Measurements from ENCODE around the gene REC114.
"Not testable (repeated sequence)": the region's sequence is repeated elsewhere in the genome, so short reads cannot be mapped to it uniquely, and the experiment has no call there.

REC114 gene

DNA sequence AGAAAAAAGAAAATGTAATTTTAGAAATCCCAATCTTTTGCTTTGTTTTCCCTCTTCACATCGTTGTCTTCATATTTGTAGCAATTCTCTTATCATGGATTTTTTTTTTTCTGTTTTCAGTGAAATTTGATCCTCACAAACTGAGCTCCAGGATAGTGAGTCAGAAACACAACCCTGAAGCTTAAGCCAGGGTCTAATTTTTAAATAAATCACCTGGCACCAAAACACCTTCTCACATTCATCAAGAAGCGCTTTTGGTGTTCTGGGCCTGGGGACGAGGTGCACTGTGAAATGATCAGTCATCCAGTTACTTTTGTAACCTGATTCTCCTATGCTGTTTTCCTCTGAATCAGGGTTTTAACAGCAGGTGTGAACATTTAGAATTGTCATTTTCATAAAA lies 87.7 kb downstream of the REC114 start:
- no peak for DNase-seq (ENCODE audit: low spot score)

GRCh38 chr15:73538123-73538522 lies 95.2 kb downstream of the REC114 start:
- DNase-seq (ENCODE audit: low spot score): no peak

- no peak for DNase-seq (ENCODE audit: low spot score)
Observed at GRCh38 chr15:73538563-73539211, 95.7 kb downstream of the REC114 start.

GRCh38 chr15:73539212-73540128 lies 96.5 kb downstream of the REC114 start:
- no peak for DNase-seq (ENCODE audit: low spot score)

- DNase-seq (ENCODE audit: low spot score): no peak
Observed at GRCh38 chr15:73540161-73540560, 97.2 kb downstream of the REC114 start.

- no peak for DNase-seq (ENCODE audit: low spot score)
Observed at GRCh38 chr15:73541479-73541878, 98.5 kb downstream of the REC114 start.

- DNase-seq (ENCODE audit: low spot score): not testable (repeated sequence)
Observed at GRCh38 chr15:73548925-73549324, 106.0 kb downstream of the REC114 start.

DNA sequence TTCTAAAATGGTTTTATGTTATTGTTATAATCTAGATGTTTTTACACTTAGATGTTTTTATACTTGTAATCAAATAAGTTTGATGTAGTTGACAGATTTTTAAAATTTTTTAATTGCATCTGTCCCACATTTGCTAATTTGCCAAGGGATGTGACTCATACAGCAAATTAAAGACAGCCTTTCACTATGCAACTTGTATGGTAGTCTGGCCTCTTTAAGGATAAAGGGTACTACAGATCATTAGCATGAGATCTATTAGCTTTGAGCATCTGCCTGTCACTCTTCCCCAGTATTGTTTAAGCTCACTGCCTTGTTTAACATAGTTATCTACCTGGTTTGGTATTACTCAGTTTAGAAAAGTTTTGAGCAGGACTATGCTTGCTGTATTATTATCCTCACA lies 107.2 kb downstream of the REC114 start:
- DNase-seq (ENCODE audit: low spot score): no peak

DNA sequence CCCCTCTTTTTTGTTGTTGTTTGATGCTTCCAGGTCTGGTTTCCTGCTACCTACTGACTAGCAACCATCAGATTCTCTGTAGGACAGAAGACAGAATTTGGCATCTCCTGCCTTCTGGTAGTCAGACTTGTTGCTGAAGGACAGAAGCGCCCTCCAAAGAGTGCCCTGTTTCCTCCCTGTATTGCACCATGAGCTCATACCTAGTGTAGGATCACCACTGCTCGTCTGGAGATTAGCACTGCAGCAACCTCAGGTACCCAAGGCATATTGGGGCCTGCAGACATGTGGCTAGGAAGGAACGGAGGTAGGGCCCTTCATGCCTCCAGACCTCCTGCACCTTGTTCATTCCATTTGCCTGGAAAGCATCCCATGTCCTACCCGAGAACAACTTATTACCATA lies 112.1 kb downstream of the REC114 start:
- DNase-seq (ENCODE audit: low spot score): no peak

DNA sequence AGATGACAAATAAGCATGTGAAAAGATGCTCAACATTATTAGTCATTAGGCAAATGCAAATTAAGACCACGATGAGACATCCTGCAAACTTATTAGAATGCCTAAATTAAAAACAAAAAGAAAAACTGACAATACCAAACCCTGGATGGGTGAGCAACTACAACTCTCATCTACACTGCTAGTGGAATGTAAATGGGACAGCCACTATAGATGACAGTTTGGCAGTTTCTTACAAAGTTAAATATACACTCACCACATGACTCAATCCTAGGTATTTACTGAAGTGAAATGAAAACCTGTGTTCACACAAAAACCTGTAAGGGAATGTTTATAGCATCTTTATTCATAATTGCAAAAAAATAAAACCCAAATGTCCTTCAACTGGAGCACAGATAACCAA lies 115.6 kb downstream of the REC114 start:
- DNase-seq (ENCODE audit: low spot score): no peak

DNA sequence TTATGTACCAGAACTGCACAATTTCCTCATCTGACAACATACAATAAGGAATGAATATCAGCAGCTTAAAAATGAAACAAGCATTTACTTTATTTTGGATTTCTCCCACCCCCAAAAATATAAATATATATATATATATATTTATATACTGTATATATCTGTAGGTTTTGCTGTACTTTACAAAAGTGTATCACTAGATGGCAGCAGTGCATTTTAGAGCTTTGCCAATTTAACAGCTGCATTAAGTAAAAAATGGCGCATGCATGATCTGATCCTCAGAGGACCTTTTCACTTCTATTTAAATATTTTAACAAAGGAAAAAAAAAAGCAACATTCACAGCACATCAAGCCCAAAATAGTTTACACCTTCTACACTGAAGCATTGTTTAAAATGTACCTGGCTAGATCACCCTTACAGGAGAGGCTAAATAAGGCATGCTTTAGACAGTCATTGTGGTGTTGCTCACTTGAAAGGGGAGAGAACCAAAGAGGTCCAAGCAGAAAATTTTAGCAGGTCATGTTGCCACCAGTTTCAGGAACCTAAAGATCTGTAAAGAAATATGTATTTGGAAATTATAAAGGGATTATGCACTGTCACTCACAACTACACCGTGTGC lies 117.6 kb downstream of the REC114 start:
- DNase-seq (ENCODE audit: low spot score): peak; percentile 12

DNA sequence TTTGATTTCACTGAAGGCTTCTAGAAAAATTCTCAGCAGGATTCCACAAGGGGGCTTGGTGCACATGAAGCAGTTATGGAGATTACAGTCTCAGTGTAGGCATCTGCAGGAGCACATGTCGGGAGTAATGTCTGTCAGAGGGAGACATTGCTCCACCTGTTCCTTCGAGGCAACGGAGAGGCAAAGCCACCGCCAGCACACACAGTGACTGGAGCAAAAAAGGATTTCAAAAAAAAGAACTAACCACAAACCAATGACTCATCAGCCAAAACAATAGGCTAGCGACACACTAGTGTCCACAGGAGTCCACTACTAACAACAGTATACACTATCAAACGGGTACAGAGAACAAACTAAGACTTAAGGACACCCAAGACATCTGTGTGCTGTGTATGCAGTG lies 121.3 kb downstream of the REC114 start:
- no peak for DNase-seq (ENCODE audit: low spot score)

GRCh38 chr15:73567020-73567419 lies 124.1 kb downstream of the REC114 start:
- DNase-seq (ENCODE audit: low spot score): no peak

DNA sequence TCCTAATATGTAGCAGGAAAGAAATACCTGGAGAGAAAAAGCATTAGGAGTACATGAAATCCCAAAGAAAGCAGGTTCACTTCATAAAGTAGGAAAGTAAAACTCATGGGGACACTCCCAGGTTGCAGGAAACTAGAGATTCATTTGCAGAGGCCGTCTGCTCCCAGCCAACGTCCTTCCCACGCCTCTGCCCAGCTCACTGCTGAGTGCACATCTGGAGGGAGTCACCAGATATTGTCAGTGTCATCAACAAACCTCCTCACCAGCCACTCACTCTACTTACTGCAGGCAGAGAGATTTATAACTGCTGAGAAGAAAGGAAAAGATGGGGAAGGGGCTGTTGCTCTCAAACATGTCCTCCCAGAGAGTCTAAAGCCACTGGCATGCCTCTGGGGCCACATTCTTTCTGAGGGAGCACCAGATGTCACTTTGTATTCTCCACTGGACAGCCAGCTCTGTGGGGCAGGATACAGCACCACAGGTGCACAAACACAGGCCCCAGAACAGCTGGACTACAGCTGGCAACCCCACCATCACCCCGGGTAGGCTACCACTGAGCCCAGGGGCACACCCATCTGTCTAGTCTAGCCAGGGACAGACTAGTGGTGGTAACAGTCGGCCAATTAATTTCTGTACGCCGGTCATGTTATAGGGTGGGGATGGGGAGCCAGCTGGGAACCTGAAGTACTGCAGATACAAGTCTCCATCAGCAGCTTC lies 125.8 kb downstream of the REC114 start:
- DNase-seq (ENCODE audit: low spot score): no peak

- DNase-seq (ENCODE audit: low spot score): no peak
Observed at GRCh38 chr15:73569361-73569760, 126.4 kb downstream of the REC114 start.

DNA sequence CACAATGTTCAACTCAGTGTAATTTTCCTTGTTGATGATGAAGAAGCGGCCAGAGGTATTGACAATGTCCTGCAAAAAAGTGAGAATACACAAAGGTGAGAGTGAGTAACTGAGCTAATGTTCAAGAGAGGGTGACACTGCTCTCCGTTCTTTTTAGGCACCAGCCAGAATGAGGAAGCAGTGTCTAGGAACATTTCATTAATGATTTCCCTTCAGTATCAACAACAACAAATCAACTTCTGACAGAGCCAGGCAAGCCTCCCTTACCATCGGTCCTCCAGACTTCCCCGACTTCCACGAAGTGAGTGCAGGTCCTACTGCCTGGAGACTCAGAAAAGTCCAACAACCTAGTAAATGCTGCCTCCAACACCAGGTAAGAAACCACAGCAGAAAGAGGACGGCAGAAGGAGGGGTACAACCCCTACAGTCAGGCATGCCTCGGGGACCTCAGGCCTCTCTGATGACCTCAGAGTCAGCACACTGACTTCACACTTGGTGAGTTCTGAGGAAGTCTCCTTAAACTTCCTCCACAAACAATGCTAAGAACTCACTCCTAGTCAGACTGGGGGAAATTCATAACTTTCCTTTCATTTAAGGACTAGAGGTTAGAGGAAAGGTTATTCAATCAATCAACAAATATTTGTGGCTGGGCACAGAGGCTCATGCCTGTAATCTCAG lies 127.5 kb downstream of the REC114 start:
- DNase-seq (ENCODE audit: low spot score): no peak

DNA sequence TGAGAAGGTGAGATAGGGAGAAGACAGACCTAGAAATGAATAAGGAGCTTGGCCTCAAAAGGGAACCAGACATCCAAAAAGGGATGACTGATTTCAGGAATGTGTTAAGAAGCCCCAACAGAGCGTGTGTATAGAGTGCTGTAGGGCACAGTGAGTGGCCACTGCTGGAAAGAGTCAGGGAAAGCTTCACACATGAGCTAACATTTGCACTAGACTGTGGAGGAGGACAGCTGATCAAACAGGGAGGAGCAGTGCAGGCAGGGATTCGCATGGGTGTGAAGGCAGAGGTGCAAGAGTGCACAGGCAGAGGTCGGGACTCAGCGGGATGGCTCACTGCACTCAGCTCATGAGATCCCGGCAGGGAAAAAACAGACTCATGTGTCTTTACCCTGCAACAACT lies 128.4 kb downstream of the REC114 start:
- no peak for DNase-seq (ENCODE audit: low spot score)

DNA sequence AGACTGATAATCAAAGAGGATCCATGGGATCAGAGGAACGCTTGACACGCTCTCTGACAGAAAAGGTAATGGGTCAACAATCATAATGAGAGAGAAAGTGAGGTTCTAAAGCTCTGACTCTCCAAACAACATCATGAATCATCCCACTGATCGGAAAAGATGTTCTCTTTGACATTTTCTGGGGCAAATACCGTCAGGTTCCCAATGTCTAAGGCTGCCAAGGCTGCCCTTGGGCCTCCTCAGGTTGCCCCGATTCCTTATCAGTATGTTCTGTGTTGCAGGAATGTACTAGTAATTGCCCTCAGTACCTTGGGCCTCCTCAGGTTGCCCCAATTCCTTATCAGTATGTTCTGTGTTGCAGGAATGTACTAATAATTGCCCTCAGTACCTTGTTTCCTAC lies 129.3 kb downstream of the REC114 start:
- no peak for DNase-seq (ENCODE audit: low spot score)

- DNase-seq (ENCODE audit: low spot score): no peak
Observed at GRCh38 chr15:73573037-73573436, 130.1 kb downstream of the REC114 start.

DNA sequence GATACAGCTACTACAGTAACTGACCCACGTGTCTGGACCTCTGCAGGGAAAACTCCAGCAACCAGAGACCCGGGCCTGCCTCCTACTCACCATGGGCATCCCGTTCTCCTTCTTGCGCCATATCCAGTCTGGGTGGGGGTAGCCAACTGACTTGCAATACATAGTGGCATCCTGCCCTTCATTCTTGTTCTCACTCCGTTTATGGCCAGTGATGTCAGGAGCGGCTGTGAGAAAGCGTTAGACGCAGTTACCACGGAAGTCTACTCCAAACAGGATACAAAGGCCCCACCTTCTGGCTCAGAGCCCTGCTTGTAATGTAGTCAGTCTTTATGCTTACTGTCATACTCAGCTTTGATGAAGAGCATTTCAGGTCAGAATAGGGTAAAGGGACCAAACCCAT lies 130.6 kb downstream of the REC114 start:
- DNase-seq (ENCODE audit: low spot score): no peak

DNA sequence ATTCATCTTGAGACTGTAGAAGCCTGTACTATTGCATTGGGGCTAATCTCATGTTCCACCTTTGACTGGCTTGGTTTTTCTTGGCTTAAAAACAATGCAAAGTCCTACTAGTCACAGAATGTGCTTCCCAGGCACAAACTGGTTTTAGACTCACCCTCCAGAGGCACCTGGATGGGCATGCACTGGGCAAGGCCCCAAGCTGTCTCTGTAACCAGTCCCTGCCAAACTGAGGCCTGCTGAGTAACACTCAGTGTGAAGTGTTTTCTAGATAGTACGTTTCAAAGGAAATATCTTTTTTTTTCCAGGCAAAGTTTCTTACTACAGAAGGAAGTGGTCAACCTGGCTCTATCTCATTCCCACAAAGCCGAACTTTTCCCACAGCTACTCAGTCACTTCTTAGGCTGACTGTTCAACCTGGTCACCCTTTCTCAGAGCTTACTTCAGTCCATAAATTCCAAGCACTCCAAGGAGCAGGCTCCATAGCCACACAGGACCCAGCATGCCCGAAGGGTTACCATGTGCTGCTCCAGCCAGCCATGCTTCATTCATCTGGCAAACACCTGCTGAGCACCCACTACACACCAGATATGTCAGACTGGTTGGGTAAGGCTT lies 132.8 kb downstream of the REC114 start:
- DNase-seq (ENCODE audit: low spot score): no peak
